IMR-90 (cell line): Measurements from ENCODE around the gene PIMREG. TPM values are rescaled to one million over a fixed set of nuclear protein-coding genes. Genes with fewer than 3 reads are reported as not detected.
A peak's percentile ranks its signal among the peaks of the same experiment; 100 is the strongest.

Experiments
- ATAC-seq: fragments of 200-7000 bp; cut with Tn5 transposase; 2 replicates; pipeline ENCODE4 v1.9.1; 2020; ENCODE audit warnings: low read depth, mild to moderate bottlenecking, moderate library complexity
- BruUV-seq: library from RNA; stranded (reverse); fragments of 400-500 nt; replicated peaks from 2 replicates; lab custom pipeline; 2021; lab: Mats Ljungman, UMichigan
- CTCF ChIA-PET: fragments of 300-600 bp; formaldehyde crosslinking; extraction: SDS; loops from one replicate; lab custom pipeline; 2021; ENCODE audit warnings: antibody characterized with exemption; lab: Yijun Ruan, JAX
- POLR2A ChIA-PET: fragments of 300-600 bp; sonication (Branson Sonifier 250); formaldehyde crosslinking; loops from one replicate; lab custom pipeline; 2022; ENCODE audit warnings: antibody characterized with exemption; ENCODE audit not compliant: unreplicated experiment; lab: Charles Lee
- DNase-seq: peaks from one replicate; pipeline ENCODE4 v3.0.0; 2013
- H2AFZ ChIP-seq: replicated peaks from 2 replicates; pipeline ENCODE3; 2013; ENCODE audit warnings: low read length, mild to moderate bottlenecking; ENCODE audit not compliant: poor library complexity
- H2AK5ac ChIP-seq: 2 replicates; pipeline ENCODE4 v1.6.1; 2013; ENCODE audit warnings: low read depth, low read length, inconsistent platforms
- H2AK9ac ChIP-seq: replicated peaks from 2 replicates; pipeline ENCODE3; 2013; ENCODE audit warnings: mild to moderate bottlenecking, low read depth, low read length, moderate library complexity; ENCODE audit not compliant: poor library complexity
- H2BK120ac ChIP-seq: 2 replicates; pipeline ENCODE4 v1.6.1; 2013; ENCODE audit warnings: low read depth, low read length, inconsistent platforms
- H2BK15ac ChIP-seq: 3 replicates; pipeline ENCODE4 v1.6.1; 2013; ENCODE audit warnings: low read depth, low read length, inconsistent platforms
- H2BK20ac ChIP-seq: 2 replicates; pipeline ENCODE4 v1.6.1; 2013; ENCODE audit warnings: low read depth, mild to moderate bottlenecking, inconsistent platforms, low read length, moderate library complexity
- H2BK5ac ChIP-seq: 2 replicates; pipeline ENCODE4 v1.6.1; 2013; ENCODE audit warnings: mild to moderate bottlenecking, low read depth, low read length, inconsistent platforms; ENCODE audit not compliant: poor library complexity, severe bottlenecking
- H3K14ac ChIP-seq: replicated peaks from 2 replicates; pipeline ENCODE4 v1.6.1; 2013; ENCODE audit warnings: low read depth, low read length, inconsistent platforms
- H3K18ac ChIP-seq: 2 replicates; pipeline ENCODE4 v1.6.1; 2013; ENCODE audit warnings: low read depth, low read length, control low read depth
- H3K23ac ChIP-seq: 2 replicates; pipeline ENCODE4 v1.6.1; 2013; ENCODE audit warnings: low read depth, low read length, inconsistent platforms
- H3K27ac ChIP-seq: 2 replicates; pipeline ENCODE4 v1.5.1; 2013; ENCODE audit warnings: mild to moderate bottlenecking, control low read depth, low read length; ENCODE audit not compliant: insufficient read depth
- H3K27me3 ChIP-seq: 2 replicates; pipeline ENCODE4 v1.6.1; 2013; ENCODE audit warnings: low read length; ENCODE audit not compliant: control insufficient read depth, insufficient read depth
- H3K36me3 ChIP-seq: 2 replicates; pipeline ENCODE4 v1.6.1; 2013; ENCODE audit warnings: low read length, mixed read lengths; ENCODE audit not compliant: control insufficient read depth, insufficient read depth
- H3K4ac ChIP-seq: 2 replicates; pipeline ENCODE4 v1.6.1; 2013; ENCODE audit warnings: low read depth, low read length, inconsistent platforms
- H3K4me1 ChIP-seq: 2 replicates; pipeline ENCODE4 v1.6.1; 2013; ENCODE audit warnings: low read length, mixed read lengths; ENCODE audit not compliant: control insufficient read depth, insufficient read depth
- H3K4me2 ChIP-seq: 2 replicates; pipeline ENCODE4 v1.6.1; 2013; ENCODE audit warnings: low read depth, mild to moderate bottlenecking, control low read depth, low read length, moderate library complexity
- H3K4me3 ChIP-seq: 2 replicates; pipeline ENCODE4 v1.5.1; 2013; ENCODE audit warnings: low read depth, mild to moderate bottlenecking, control low read depth, low read length, moderate library complexity; ENCODE audit not compliant: insufficient read depth
- H3K56ac ChIP-seq: 2 replicates; pipeline ENCODE4 v1.6.1; 2013; ENCODE audit warnings: low read length, inconsistent platforms; ENCODE audit not compliant: insufficient read depth; ENCODE audit errors: extremely low read depth
- H3K79me1 ChIP-seq, 2 experiments: 2 replicates each; pipeline ENCODE4 v1.6.1; 2013; ENCODE audit warnings: low read length in 2 of 2, inconsistent platforms in 1 of 2, low read depth in 1 of 2
- H3K9ac ChIP-seq: 2 replicates; pipeline ENCODE4 v1.6.1; 2013; ENCODE audit warnings: low read depth, low read length, control low read depth
- H3K9me1 ChIP-seq: 2 replicates; pipeline ENCODE4 v1.6.1; 2013; ENCODE audit warnings: low read length, inconsistent platforms; ENCODE audit not compliant: insufficient read depth
- H3K9me3 ChIP-seq: 2 replicates; pipeline ENCODE4 v1.6.1; 2013; ENCODE audit warnings: low read length; ENCODE audit not compliant: control insufficient read depth, insufficient read depth
- H4K20me1 ChIP-seq: 2 replicates; pipeline ENCODE4 v1.6.1; 2013; ENCODE audit warnings: low read length, inconsistent platforms; ENCODE audit not compliant: insufficient read depth
- H4K5ac ChIP-seq: 2 replicates; pipeline ENCODE4 v1.6.1; 2013; ENCODE audit warnings: mild to moderate bottlenecking, low read depth, low read length, control low read depth
- H4K8ac ChIP-seq, 2 experiments: 2 replicates each; pipeline ENCODE4 v1.6.1; 2013; ENCODE audit warnings: low read depth in 2 of 2, low read length in 2 of 2, control low read depth in 1 of 2, inconsistent platforms in 1 of 2
- H4K91ac ChIP-seq: 2 replicates; pipeline ENCODE4 v1.6.1; 2013; ENCODE audit warnings: low read depth, low read length, inconsistent platforms; ENCODE audit not compliant: insufficient read depth
- CHD1 ChIP-seq: IDR thresholded peaks from 2 replicates; pipeline ENCODE4 v1.6.1; 2012; ENCODE audit warnings: low read depth, low read length, improper control_type of control experiment
- CTCF ChIP-seq: conservative IDR thresholded peaks from 2 replicates; pipeline ENCODE4 v1.5.1; 2012; ENCODE audit warnings: mild to moderate bottlenecking, low read depth, low read length, improper control_type of control experiment
- ELK1 ChIP-seq: fragments of 150-350 bp; IDR thresholded peaks from 2 replicates; pipeline ENCODE4 v1.6.1; 2016; ENCODE audit warnings: low read depth, mild to moderate bottlenecking, low read length, moderate library complexity, borderline replicate concordance
- FOS ChIP-seq: fragments of 150-350 bp; IDR thresholded peaks from 2 replicates; pipeline ENCODE4 v1.6.1; 2016; ENCODE audit warnings: low read depth, low read length
- MAFK ChIP-seq: IDR thresholded peaks from 2 replicates; pipeline ENCODE4 v1.6.1; 2012; ENCODE audit warnings: low read depth, low read length, improper control_type of control experiment
- MAZ ChIP-seq: IDR thresholded peaks from 2 replicates; pipeline ENCODE4 v1.6.1; 2012; ENCODE audit warnings: low read depth, mild to moderate bottlenecking, low read length, improper control_type of control experiment, moderate library complexity, borderline replicate concordance
- MXI1 ChIP-seq: IDR thresholded peaks from 2 replicates; pipeline ENCODE4 v1.6.1; 2012; ENCODE audit warnings: low read depth, mild to moderate bottlenecking, low read length, moderate library complexity, borderline replicate concordance
- NFE2L2 ChIP-seq: fragments of 150-350 bp; IDR thresholded peaks from 2 replicates; pipeline ENCODE4 v1.6.1; 2016; ENCODE audit warnings: low read depth, mild to moderate bottlenecking, low read length
- POLR2A ChIP-seq: IDR thresholded peaks from 2 replicates; pipeline ENCODE4 v1.6.1; 2012; ENCODE audit warnings: mild to moderate bottlenecking, low read depth, low read length
- RAD21 ChIP-seq: IDR thresholded peaks from 2 replicates; pipeline ENCODE4 v1.6.1; 2012; ENCODE audit warnings: low read length, improper control_type of control experiment
- WGBS, 2 experiments: methylation state at CpG; one replicate each; pipeline versions ENCODE4 v1.1.5 to v1.1.7; 2013; ENCODE audit warnings: missing lambda C conversion rate in 2 of 2; ENCODE audit not compliant: insufficient read length in 1 of 2; ENCODE audit errors: extremely low coverage in 2 of 2; 5-methylcytosine and 5-hydroxymethylcytosine counted together
- dilution Hi-C: fragments of 300-500 bp; cut with HindIII; formaldehyde crosslinking; loops from one replicate; pipeline ENCODE4 v1.14.3; 2018; ENCODE audit warnings: low sequenced_read_pairs; ENCODE audit not compliant: unreplicated experiment
- in situ Hi-C: fragments of 300-500 bp; cut with MboI; formaldehyde crosslinking; loops from 3 replicates; pipeline ENCODE4 v1.14.3; 2019; ENCODE audit warnings: low sequenced_read_pairs, inconsistent platforms, mixed read lengths
- intact Hi-C: fragments of 100-400 bp; cut with micrococcal nuclease; formaldehyde crosslinking; loops from 2 replicates; pipeline ENCODE4 v1.10.0; 2022
- polyA plus RNA-seq, 3 experiments: library from polyadenylated mRNA; depleted of rRNA; stranded (reverse); fragments of >200 nt; gene quantifications; 2 replicates each; pipeline ENCODE4 v1.2.3, GENCODE V29; 2012; ENCODE audit warnings: low replicate concordance in 1 of 3
- total RNA-seq: library from RNA; depleted of rRNA; stranded (reverse); fragments of >200 nt; gene quantifications from 2 replicates; pipeline ENCODE4 v1.2.3, GENCODE V29; 2012

The PIMREG gene
- total and polyA plus RNA-seq, 2 of the 4 experiments (the other 2 are of a cell fraction), result 21.5 to 25.9 TPM

GRCh38 chr17:6471531-6472465 lies 27.5 kb downstream of the PIMREG start (continued):
- TF ChIP-seq ELK1, result no peak
- TF ChIP-seq POLR2A, result no peak

GRCh38 chr17:6472517-6472916 lies 28.3 kb downstream of the PIMREG start:
- Histone ChIP-seq H3K4me3 (no peak overlapping the region), H2BK15ac (no peak overlapping the region), H3K9me3 (no peaks in the 10 kb centered on the region), H3K56ac (no peak overlapping the region), H4K8ac (no peak overlapping the region), H3K27ac (no peak overlapping the region), H2BK120ac (no peak overlapping the region), H3K23ac (no peak overlapping the region), H3K4me1 (peaks cover 13% of the 10 kb centered on the region), H2BK20ac (0 out of 2 replicates have a peak overlapping the region, but pooled peaks have one; percentile 10), H2AK9ac (peak overlapping the region; percentile 87), H2AK5ac (peak overlapping the region; percentile 46; the same call in 1 of the 2 replicates), H4K5ac (no peak overlapping the region), H3K9me1 (peaks cover 7% of the 10 kb centered on the region; the same call in 1 of the 2 replicates), H4K20me1 (peaks cover 5% of the 10 kb centered on the region; the same call in 1 of the 2 replicates), H3K79me1 (no peaks in the 10 kb centered on the region), H3K4ac (no peak overlapping the region), H3K18ac (no peak overlapping the region), H3K9ac (no peak overlapping the region), H3K27me3 (no peaks in the 10 kb centered on the region), H2AFZ (peak overlapping the region; percentile 87), H2BK5ac (no peak overlapping the region), H3K4me2 (no peak overlapping the region), H4K91ac (no peak overlapping the region), H3K14ac (no peak overlapping the region), H3K36me3 (no peaks in the 10 kb centered on the region)
- CTCF ChIA-PET, result interaction anchor here (0.6 to 1.4 kb wide), 10 partner anchors 10 to 176 kb away, joined by 3 to 8 read pairs (median 3); no protein-coding TSS in a partner anchor
- WGBS, 2 experiments, result 97% methylated on average over 5 of the region's 10 CpGs; no CpG with 5 or more reads in 1 of the 2 experiments
- POLR2A ChIA-PET, result no interaction called here
- no peak for DNase-seq
- intact Hi-C loops, result loop anchor here (5.0 kb wide), 2 partner anchors 85 to 120 kb away; partner anchors contain the start of gene PITPNM3
- in situ Hi-C loops, result loop anchor here (10.0 kb wide), 1 partner anchor 172 kb away; the partner anchor contains the start of genes KIAA0753 and TXNDC17
- dilution Hi-C loops, result no loop called here
- BruUV-seq, result no TSS peak
- ATAC-seq, result no peak
- TF ChIP-seq MAFK (no peak), FOS (no peak), MAZ (no peak), RAD21 (no peak), NFE2L2 (no peak), CTCF (no peak), MXI1 (no peak), ELK1 (no peak), CHD1 (no peak)
